Heart left ventricle (tissue), 16 donors: ENCODE results near the gene OSBP2. TPM values are rescaled to one million over a fixed set of nuclear protein-coding genes. Genes with fewer than 3 reads are reported as not detected.

Source experiments
- ATAC-seq, 4 donors: fragments of 200-7000 bp; cut with Tn5 transposase; one replicate each; pipeline ENCODE4 v1.9.1; 2020 to 2022; ENCODE audit warnings: moderate library complexity in 4 of 4, mild to moderate bottlenecking in 3 of 4, moderate number of reproducible peaks in 1 of 4
- DNase-seq, 5 donors: peaks; one replicate each; pipeline ENCODE4 v3.0.0-alpha.2; 2020
- H3K27ac ChIP-seq, 12 donors: fragments of 200-600 bp; sonication (generic) in 4 of 12; one replicate each; pipeline versions ENCODE4 v1.5.0 to v1.8.0; 2016 to 2022; ENCODE audit warnings: mild to moderate bottlenecking in 2 of 12
- H3K27me3 ChIP-seq, 9 donors: fragments of 200-600 bp; sonication (generic) in 2 of 9; one replicate each; pipeline versions ENCODE4 v1.5.1 to v1.8.0; 2016 to 2022; ENCODE audit warnings: mild to moderate bottlenecking in 3 of 9
- H3K36me3 ChIP-seq, 9 donors: fragments of 200-600 bp; sonication (generic) in 2 of 9; one replicate each; pipeline versions ENCODE4 v1.5.0 to v1.8.0; 2018 to 2022; ENCODE audit warnings: mild to moderate bottlenecking in 2 of 9
- H3K4me1 ChIP-seq, 12 donors: fragments of 200-600 bp; sonication (generic) in 4 of 12; one replicate each; pipeline versions ENCODE4 v1.5.0 to v1.8.0; 2016 to 2022; ENCODE audit warnings: mild to moderate bottlenecking in 3 of 12
- H3K4me3 ChIP-seq, 12 donors: fragments of 200-600 bp; sonication (generic) in 4 of 12; one replicate each; pipeline versions ENCODE4 v1.5.0 to v1.8.0; 2017 to 2022; ENCODE audit warnings: mild to moderate bottlenecking in 9 of 12, moderate library complexity in 4 of 12
- H3K9me3 ChIP-seq, 12 donors: fragments of 200-600 bp; sonication (generic) in 4 of 12; one replicate each; pipeline versions ENCODE4 v1.5.0 to v1.8.0; 2016 to 2022; ENCODE audit warnings: mild to moderate bottlenecking in 1 of 12
- CTCF ChIP-seq, 12 donors: fragments of 200-600 bp; sonication (generic) in 4 of 12; IDR thresholded peaks; one replicate each; pipeline versions ENCODE4 v1.5.0 to v1.8.0; 2018 to 2022; ENCODE audit warnings: antibody characterized with exemption in 12 of 12, mild to moderate bottlenecking in 5 of 12
- POLR2A ChIP-seq, 2 donors: fragments of 450-650 bp; IDR thresholded peaks; one replicate each; pipeline ENCODE4 v1.6.1; 2017; ENCODE audit warnings: antibody characterized with exemption in 2 of 2, mild to moderate bottlenecking in 2 of 2, moderate library complexity in 2 of 2
- WGBS, 4 donors: extraction: QIAGEN DNeasy Blood & Tissue Kit in 2 of 4; methylation state at CpG; one replicate each; pipeline versions ENCODE4 v1.1.5 to v1.1.7; 2013 to 2018; 5-methylcytosine and 5-hydroxymethylcytosine counted together
- intact Hi-C, 10 donors: fragments of 100-400 bp; cut with DNase I; formaldehyde crosslinking; loops; one replicate each; pipeline versions ENCODE4 v1.11.1 to v1.14.2; 2022
- polyA plus RNA-seq, 2 donors: library from polyadenylated mRNA; stranded (reverse); fragments of 200-250 nt; gene quantifications; one replicate each; pipeline ENCODE4 v1.2.3, GENCODE V29; 2013
- total RNA-seq, 9 donors: library from RNA; depleted of rRNA in 2 of 9; stranded (reverse); fragments of >200 nt in 2 of 9; fragmentation: NEBNext Ultra II Directional in 3 of 9; extraction: Animal tissue kit (Norgen Biotek cat#: 25700) in 3 of 9; gene quantifications; one replicate each; pipeline versions ENCODE4 v1.1.0 to v1.2.4, GENCODE V29; 2016 to 2023
- donor health status: ischemic (EF 13 %, LVEDD 7.1; RV severe dilation, severe dysfunction).
- donor health status: healthy with polysubstance abuse.
- donor health status: DM: no; HTN: yes; CAD: no.
- donor health status: DM: no; HTN: no; CAD: no.
- donor health status: ischemic (EF 25% LVEDD 6.9; RV normal size, moderate dysfunction).
- donor health status: ischemic (EF 25% LVEDD 5.7; RV mildly dilated, moderate dysfunction).
- donor health status: healthy.
- donor health status: DM: yes; HTN: yes; CAD: no.
- donor health status: ischemic (EF 35%, LVEDD 5.7; RV mildly dilated, moderate dysfunction).
- donor health status: nonischemic (EF 11% LVEDD 7.7; RV severe dilation, severe dysfunction).
- donor health status: DM: yes; HTN: yes; CAD: no.
- donor health status: PGD.
- donor health status: ischemic (EF 29% LVEDD 5.4; RV normal size, mild dysfunction).
- donor health status: nonischemic (EF 23%, LVEDD 6.1; RV moderate dilation, normal function).

The OSBP2 gene
- total and polyA plus RNA-seq, 11 donors = 2.0 to 23.5 (median 12.2) TPM

GRCh38 chr22:30876915-30877553 is 182.4 kb downstream of the OSBP2 start:
- Histone ChIP-seq H3K27me3 (no peaks in the 10 kb centered on the region), H3K27ac (peak overlapping the region in 6 of 12 donors; percentile 42 to 78 (median 64)), H3K9me3 (no peaks in the 10 kb centered on the region), H3K36me3 (no peaks in the 10 kb centered on the region), H3K4me1 (peaks cover 0 to 57% (median 33%) of the 10 kb centered on the region in 12 donors), H3K4me3 (no peak overlapping the region)
- ATAC-seq (peak; percentile 35 to 47 (median 39)), DNase-seq (peak; percentile 41 to 75 (median 44))
- intact Hi-C loops = loop anchor here in 1 of 10 donors (10.0 kb wide), 1 partner anchor 72 kb away; no protein-coding TSS in a partner anchor
- TF ChIP-seq CTCF (IDR thresholded peaks at IDR 0.05) = no peak
- TF ChIP-seq POLR2A (IDR thresholded peaks at IDR 0.05) = no peak
- 30 to 41% (median 35%) methylated on average over 9 of the region's 9 CpGs for WGBS, 4 donors

GRCh38 chr22:30877662-30878515 is 183.2 kb downstream of the OSBP2 start:
- Histone ChIP-seq H3K4me1 (peaks cover 0 to 62% (median 33%) of the 10 kb centered on the region in 12 donors), H3K36me3 (no peaks in the 10 kb centered on the region), H3K27ac (peak overlapping the region in 10 of 12 donors; percentile 15 to 78 (median 48)), H3K4me3 (no peak overlapping the region), H3K27me3 (no peaks in the 10 kb centered on the region), H3K9me3 (no peaks in the 10 kb centered on the region)
- WGBS, 4 donors = 73 to 78% (median 74%) methylated on average over 15 of the region's 15 CpGs
- DNase-seq (peak in 2 of 5 donors; percentile 31 to 39), ATAC-seq (peak in 3 of 4 donors; percentile 21 to 54 (median 40))
- TF ChIP-seq CTCF (IDR thresholded peaks at IDR 0.05) (no peak), POLR2A (IDR thresholded peaks at IDR 0.05) (no peak)
- intact Hi-C loops = loop anchor here in 1 of 10 donors (10.0 kb wide), 1 partner anchor 73 kb away; no protein-coding TSS in a partner anchor

- no peaks in the 10 kb centered on the region for H3K9me3 ChIP-seq
- no peak overlapping the region for H3K4me3 ChIP-seq
- peak overlapping the region in 10 of 12 donors; percentile 15 to 78 (median 48) for H3K27ac ChIP-seq
- ATAC-seq = no peak
- intact Hi-C loops = loop anchor here in 1 of 10 donors (10.0 kb wide), 1 partner anchor 74 kb away; no protein-coding TSS in a partner anchor
- 45 to 58% (median 53%) methylated on average over 16 of the region's 16 CpGs for WGBS, 4 donors
- no peak for TF ChIP-seq POLR2A (IDR thresholded peaks at IDR 0.05)
- no peak for TF ChIP-seq CTCF (IDR thresholded peaks at IDR 0.05)
- H3K36me3 ChIP-seq = no peaks in the 10 kb centered on the region
- peak in 4 of 5 donors; percentile 25 to 55 (median 40) for DNase-seq
- no peaks in the 10 kb centered on the region for H3K27me3 ChIP-seq
- H3K4me1 ChIP-seq = peaks cover 0 to 62% (median 33%) of the 10 kb centered on the region in 12 donors
These were observed 184.1 kb downstream of the OSBP2 start for GRCh38 chr22:30878516-30879414.
